Measurements from ENCODE around the gene DRG2. TPM values are rescaled to one million over a fixed set of nuclear protein-coding genes. Genes with fewer than 3 reads are reported as not detected.

The DRG2 gene
- total RNA-seq, 2 donors from 2014 or later = 49.9 to 84.3 TPM

- Mint-ChIP-seq H3K9me3 (no peaks in the 10 kb centered on the region), H3K4me3 (no peak overlapping the region), H3K4me1 (ENCODE audit: low read depth in 2 of 2) (peaks cover 4 to 6% of the 10 kb centered on the region in 2 donors), H3K27me3 (no peaks in the 10 kb centered on the region), H3K27ac (no peak overlapping the region), H3K36me3 (no peaks in the 10 kb centered on the region)
- ATAC-seq (no peak), DNase-seq (ENCODE audit: low spot score) (no peak)
Observed at GRCh38 chr17:18115517-18115916, 27.8 kb downstream of the DRG2 start.

- no peak for ATAC-seq
- no peaks in the 10 kb centered on the region for H3K9me3 Mint-ChIP-seq
- no peak overlapping the region for H3K4me3 Mint-ChIP-seq
- no peaks in the 10 kb centered on the region for H3K27me3 Mint-ChIP-seq
- peaks cover 3 to 4% of the 10 kb centered on the region in 2 donors for H3K4me1 Mint-ChIP-seq (ENCODE audit: low read depth in 2 of 2)
- H3K27ac Mint-ChIP-seq = no peak overlapping the region
- no peak for DNase-seq (ENCODE audit: low spot score)
- H3K36me3 Mint-ChIP-seq = no peaks in the 10 kb centered on the region
Observed at GRCh38 chr17:18116078-18116477, 28.3 kb downstream of the DRG2 start.

- ATAC-seq = no peak
Observed at GRCh38 chr17:18117533-18117932, 29.8 kb downstream of the DRG2 start.

GRCh38 chr17:18117982-18118975 is 30.5 kb downstream of the DRG2 start:
- Mint-ChIP-seq H3K4me1 (ENCODE audit: low read depth in 2 of 2) (peaks cover 3 to 4% of the 10 kb centered on the region in 2 donors), H3K36me3 (no peaks in the 10 kb centered on the region), H3K4me3 (no peak overlapping the region), H3K27ac (no peak overlapping the region), H3K27me3 (no peaks in the 10 kb centered on the region), H3K9me3 (no peaks in the 10 kb centered on the region)
- DNase-seq (ENCODE audit: low spot score) (no peak), ATAC-seq (no peak)

More at GRCh38 chr17:18117533-18117932, 29.8 kb downstream of the DRG2 start:
- Mint-ChIP-seq H3K36me3 (no peaks in the 10 kb centered on the region), H3K4me3 (no peak overlapping the region), H3K27ac (no peak overlapping the region), H3K27me3 (no peaks in the 10 kb centered on the region), H3K9me3 (no peaks in the 10 kb centered on the region), H3K4me1 (ENCODE audit: low read depth in 2 of 2) (peaks cover 3 to 4% of the 10 kb centered on the region in 2 donors)
- no peak for DNase-seq (ENCODE audit: low spot score)

GRCh38 chr17:18119166-18119745 is 31.5 kb downstream of the DRG2 start:
- Mint-ChIP-seq H3K36me3 (no peaks in the 10 kb centered on the region), H3K9me3 (no peaks in the 10 kb centered on the region), H3K27ac (no peak overlapping the region), H3K4me1 (ENCODE audit: low read depth in 2 of 2) (peaks cover 3 to 4% of the 10 kb centered on the region in 2 donors), H3K4me3 (no peak overlapping the region), H3K27me3 (no peaks in the 10 kb centered on the region)
- no peak for ATAC-seq
- DNase-seq (ENCODE audit: low spot score) = no peak

- ATAC-seq = no peak
- H3K9me3 Mint-ChIP-seq = no peaks in the 10 kb centered on the region
- H3K4me3 Mint-ChIP-seq = no peak overlapping the region
- H3K4me1 Mint-ChIP-seq (ENCODE audit: low read depth in 2 of 2) = peaks cover 0 to under 1% of the 10 kb centered on the region in 2 donors
- no peaks in the 10 kb centered on the region for H3K27me3 Mint-ChIP-seq
- no peak overlapping the region for H3K27ac Mint-ChIP-seq
- no peak for DNase-seq (ENCODE audit: low spot score)
- no peaks in the 10 kb centered on the region for H3K36me3 Mint-ChIP-seq
Observed at GRCh38 chr17:18119938-18120337, 32.2 kb downstream of the DRG2 start.

GRCh38 chr17:18120461-18121017 is 32.8 kb downstream of the DRG2 start:
- DNase-seq (ENCODE audit: low spot score) (no peak), ATAC-seq (no peak)
- no peaks in the 10 kb centered on the region for H3K4me1 Mint-ChIP-seq (ENCODE audit: low read depth in 2 of 2)
- no peaks in the 10 kb centered on the region for H3K9me3 Mint-ChIP-seq
- H3K36me3 Mint-ChIP-seq = no peaks in the 10 kb centered on the region
- H3K27ac Mint-ChIP-seq = no peak overlapping the region
- no peaks in the 10 kb centered on the region for H3K27me3 Mint-ChIP-seq
- no peak overlapping the region for H3K4me3 Mint-ChIP-seq

- no peaks in the 10 kb centered on the region for H3K9me3 Mint-ChIP-seq
- no peak overlapping the region for H3K27ac Mint-ChIP-seq
- H3K27me3 Mint-ChIP-seq = no peaks in the 10 kb centered on the region
- H3K4me3 Mint-ChIP-seq = no peak overlapping the region
- no peaks in the 10 kb centered on the region for H3K4me1 Mint-ChIP-seq (ENCODE audit: low read depth in 2 of 2)
- ATAC-seq (no peak), DNase-seq (ENCODE audit: low spot score) (no peak)
- H3K36me3 Mint-ChIP-seq = no peaks in the 10 kb centered on the region
Observed at GRCh38 chr17:18121144-18121910, 33.6 kb downstream of the DRG2 start.

- H3K4me3 Mint-ChIP-seq = no peak overlapping the region
- H3K36me3 Mint-ChIP-seq = no peaks in the 10 kb centered on the region
- no peak overlapping the region for H3K27ac Mint-ChIP-seq
Observed at GRCh38 chr17:18122990-18123753, 35.4 kb downstream of the DRG2 start.

GRCh38 chr17:18124345-18125126 is 36.8 kb downstream of the DRG2 start:
- DNase-seq (ENCODE audit: low spot score) = no peak
- Mint-ChIP-seq H3K4me1 (ENCODE audit: low read depth in 2 of 2) (no peaks in the 10 kb centered on the region), H3K36me3 (no peaks in the 10 kb centered on the region), H3K27ac (no peak overlapping the region), H3K4me3 (no peak overlapping the region), H3K9me3 (no peaks in the 10 kb centered on the region), H3K27me3 (no peaks in the 10 kb centered on the region)
- ATAC-seq = no peak

More at GRCh38 chr17:18122990-18123753, 35.4 kb downstream of the DRG2 start:
- DNase-seq (ENCODE audit: low spot score) = no peak
- no peaks in the 10 kb centered on the region for H3K4me1 Mint-ChIP-seq (ENCODE audit: low read depth in 2 of 2)
- no peaks in the 10 kb centered on the region for H3K27me3 Mint-ChIP-seq
- no peaks in the 10 kb centered on the region for H3K9me3 Mint-ChIP-seq
- ATAC-seq = no peak

- Mint-ChIP-seq H3K27me3 (no peaks in the 10 kb centered on the region), H3K9me3 (no peaks in the 10 kb centered on the region), H3K36me3 (no peaks in the 10 kb centered on the region), H3K4me1 (ENCODE audit: low read depth in 2 of 2) (no peaks in the 10 kb centered on the region), H3K27ac (no peak overlapping the region), H3K4me3 (no peak overlapping the region)
- ATAC-seq (no peak), DNase-seq (ENCODE audit: low spot score) (no peak)
Observed at GRCh38 chr17:18129041-18129502, 41.3 kb downstream of the DRG2 start.

- no peak for ATAC-seq
- H3K4me1 Mint-ChIP-seq (ENCODE audit: low read depth in 2 of 2) = no peaks in the 10 kb centered on the region
- H3K27ac Mint-ChIP-seq = no peak overlapping the region
- no peak overlapping the region for H3K4me3 Mint-ChIP-seq
- DNase-seq (ENCODE audit: low spot score) = no peak
- no peaks in the 10 kb centered on the region for H3K36me3 Mint-ChIP-seq
- no peaks in the 10 kb centered on the region for H3K9me3 Mint-ChIP-seq
- H3K27me3 Mint-ChIP-seq = no peaks in the 10 kb centered on the region
Observed at GRCh38 chr17:18132711-18133110, 45.0 kb downstream of the DRG2 start.
